K562 (cell line): ENCODE results near the gene POFUT2. TPM values are rescaled to one million over a fixed set of nuclear protein-coding genes. Genes with fewer than 3 reads are reported as not detected.
A peak's percentile ranks its signal among the peaks of the same experiment; 100 is the strongest.

Source experiments
- ATAC-seq: fragments of 200-7000 bp; cut with Tn5 transposase; 3 replicates; pipeline ENCODE4 v1.9.1; 2020; ENCODE audit warnings: moderate library complexity
- BruUV-seq: library from RNA; stranded (reverse); fragments of 400-500 nt; replicated peaks from 2 replicates; lab custom pipeline; 2021; lab: Mats Ljungman, UMichigan
- CTCF ChIA-PET: fragments of 300-600 bp; formaldehyde crosslinking; extraction: SDS; loops from one replicate; lab custom pipeline; 2021; ENCODE audit warnings: low intra/inter-chr PET ratio; lab: Yijun Ruan, JAX
- POLR2A ChIA-PET: fragments of 300-600, 350-650 bp; sonication (Branson Sonifier 250); formaldehyde crosslinking; extraction: SDS; loops from one replicate; lab custom pipeline; 2021; ENCODE audit warnings: antibody characterized with exemption, inconsistent platforms; lab: Yijun Ruan, JAX
- DNase-seq, 4 experiments: peaks; one replicate each; pipeline versions ENCODE4 v3.0.0 to v3.0.0-alpha.2; 2011 to 2018; ENCODE audit warnings: low spot score in 3 of 4, mixed read lengths in 3 of 4; ENCODE audit errors: extremely low read depth in 1 of 4
- FAIRE-seq: peaks from 2 replicates; lab custom pipeline; 2011; peaks lifted over from hg19 to GRCh38; lab: Jason Lieb, UNC
- H2AFZ ChIP-seq: 2 replicates; pipeline ENCODE4 v1.6.0; 2011; ENCODE audit warnings: low read depth, low read length, control low read depth, inconsistent platforms
- H3K27ac ChIP-seq: fragments of 200-600 bp; 3 replicates; pipeline ENCODE4 v1.8.0; 2011; ENCODE audit warnings: low read depth, mild to moderate bottlenecking, control low read depth, inconsistent platforms, low read length, moderate library complexity, mixed read lengths; ENCODE audit errors: extremely low read depth
- H3K27me3 ChIP-seq, 2 experiments: fragments of 300-600 bp in 1 of 2; 2 replicates in 1 of 2; 3 replicates in 1 of 2; pipeline versions ENCODE4 v1.6.0 to v1.8.0; 2011; ENCODE audit warnings: inconsistent platforms in 2 of 2, low read length in 2 of 2, mild to moderate bottlenecking in 1 of 2, mixed read lengths in 1 of 2, moderate library complexity in 1 of 2; ENCODE audit not compliant: control insufficient read depth in 2 of 2, insufficient read depth in 2 of 2
- H3K36me3 ChIP-seq: fragments of 300-600 bp; 3 replicates; pipeline ENCODE4 v1.8.0; 2011; ENCODE audit warnings: mild to moderate bottlenecking, low read length, inconsistent platforms; ENCODE audit not compliant: control insufficient read depth, insufficient read depth
- H3K4me1 ChIP-seq, 2 experiments: fragments of 200-600 bp in 1 of 2; replicated peaks in 1 of 2; 2 replicates in 1 of 2; 3 replicates in 1 of 2; pipeline versions ENCODE4 v1.5.1 to v1.8.0; 2011; ENCODE audit warnings: inconsistent platforms in 2 of 2, low read length in 2 of 2, mild to moderate bottlenecking in 1 of 2, mixed read lengths in 1 of 2, moderate library complexity in 1 of 2; ENCODE audit not compliant: control insufficient read depth in 2 of 2, insufficient read depth in 2 of 2
- H3K4me2 ChIP-seq: 2 replicates; pipeline ENCODE4 v1.6.1; 2011; ENCODE audit warnings: low read length, control low read depth, inconsistent platforms, mixed read lengths; ENCODE audit not compliant: insufficient read depth
- H3K4me3 ChIP-seq: fragments of 200-600 bp; sonication (generic), shearing (Covaris generic); 2 replicates; pipeline ENCODE4 v1.5.1; 2016; ENCODE audit warnings: control low read depth, inconsistent platforms
- H3K79me2 ChIP-seq: fragments of 200-600 bp; 3 replicates; pipeline ENCODE4 v1.8.0; 2011; ENCODE audit warnings: low read length, inconsistent platforms; ENCODE audit not compliant: control insufficient read depth, insufficient read depth
- H3K9ac ChIP-seq, 2 experiments: 2 replicates each; pipeline versions ENCODE4 v1.6.0 to v1.6.1; 2011; ENCODE audit warnings: low read depth in 2 of 2, low read length in 2 of 2, control low read depth in 1 of 2, inconsistent platforms in 1 of 2, mild to moderate bottlenecking in 1 of 2, mixed read lengths in 1 of 2; ENCODE audit not compliant: insufficient read depth in 1 of 2
- H3K9me1 ChIP-seq: one replicate; pipeline ENCODE4 v1.6.0; 2011; ENCODE audit warnings: inconsistent platforms, mild to moderate bottlenecking, low read length, moderate library complexity; ENCODE audit not compliant: control insufficient read depth, insufficient read depth
- H3K9me3 ChIP-seq: replicated peaks from 2 replicates; pipeline ENCODE4 v1.5.1; 2011; ENCODE audit warnings: low read depth, low read length, inconsistent platforms; ENCODE audit not compliant: control insufficient read depth, insufficient read depth
- H4K20me1 ChIP-seq: replicated peaks from 2 replicates; pipeline ENCODE4 v1.6.1; 2011; ENCODE audit warnings: low read length, inconsistent platforms, mixed read lengths; ENCODE audit not compliant: control insufficient read depth, insufficient read depth
- BHLHE40 ChIP-seq: IDR thresholded peaks from 2 replicates; pipeline ENCODE4 v1.6.1; 2011; ENCODE audit warnings: low read length, improper control_type of control experiment
- CTCF ChIP-seq, 3 experiments: IDR thresholded peaks in 2 of 3; conservative IDR thresholded peaks in 1 of 3; 2 replicates each; pipeline ENCODE4 v1.5.1; 2011 to 2012; ENCODE audit warnings: low read length in 3 of 3, mild to moderate bottlenecking in 3 of 3, control low read depth in 2 of 3, improper control_type of control experiment in 1 of 3, inconsistent platforms in 1 of 3, low read depth in 1 of 3, mixed read lengths in 1 of 3, moderate library complexity in 1 of 3; ENCODE audit not compliant: insufficient read depth in 2 of 3
- E2F6 ChIP-seq, 2 experiments: IDR thresholded peaks; 2 replicates each; pipeline ENCODE4 v1.6.1; 2011; ENCODE audit warnings: borderline replicate concordance in 1 of 2, control low read depth in 1 of 2, low read depth in 1 of 2, low read length in 1 of 2, mild to moderate bottlenecking in 1 of 2, mixed read lengths in 1 of 2, moderate library complexity in 1 of 2; ENCODE audit not compliant: insufficient read depth in 1 of 2, insufficient read length in 1 of 2, poor library complexity in 1 of 2, severe bottlenecking in 1 of 2; ENCODE audit errors: extremely low read depth in 1 of 2
- ELK3 ChIP-seq: fragments of 450-650 bp; formaldehyde crosslinking; IDR thresholded peaks from 2 replicates; pipeline ENCODE4 v1.4.0; 2020; ENCODE audit warnings: mild to moderate bottlenecking
- FOXK2 ChIP-seq, 2 experiments: fragments of 450-650 bp; IDR thresholded peaks in 1 of 2; conservative IDR thresholded peaks in 1 of 2; 2 replicates each; pipeline ENCODE4 v1.6.1; 2016; ENCODE audit warnings: low read depth in 2 of 2, mild to moderate bottlenecking in 1 of 2
- L3MBTL2 ChIP-seq: fragments of 450-650 bp; IDR thresholded peaks from 2 replicates; pipeline ENCODE4 v1.6.1; 2016; ENCODE audit warnings: mild to moderate bottlenecking, moderate library complexity
- RB1 ChIP-seq: fragments of 450-650 bp; IDR thresholded peaks from 2 replicates; pipeline ENCODE4 v1.6.1; 2017; ENCODE audit warnings: low read depth, mild to moderate bottlenecking
- ZNF280B ChIP-seq: fragments of 250-450 bp; sonication (Bioruptor Pico); IDR thresholded peaks from 2 replicates; pipeline ENCODE4 v1.5.1; 2021; ENCODE audit warnings: mild to moderate bottlenecking
- ZNF740 ChIP-seq, 3 experiments: fragments of 200-800 bp in 1 of 3; sonication (Bioruptor generic) in 1 of 3; sonication (generic) in 1 of 3; formaldehyde crosslinking in 1 of 3; IDR thresholded peaks; 2 replicates each; pipeline versions ENCODE4 v1.6.1 to v1.8.0; 2016 to 2022; ENCODE audit warnings: mild to moderate bottlenecking in 2 of 3, missing compliant biosample characterization in 2 of 3, missing genetic modification characterization in 2 of 3, missing genetic modification reagents in 1 of 3
- WGBS: fragments of 100-300 bp; shearing (Covaris generic); methylation state at CpG from one replicate; pipeline ENCODE4 v1.1.6; 2016; ENCODE audit warnings: low coverage, mixed read lengths; ENCODE audit not compliant: insufficient coverage; ENCODE audit errors: missing lambda C conversion rate; 5-methylcytosine and 5-hydroxymethylcytosine counted together
- in situ Hi-C: fragments of 300-500 bp; cut with MboI; formaldehyde crosslinking; loops from 4 replicates; pipeline ENCODE4 v1.15.0; 2018; ENCODE audit warnings: inconsistent platforms, mixed read lengths
- intact Hi-C: fragments of 100-400 bp; cut with micrococcal nuclease; formaldehyde crosslinking; loops from 2 replicates; pipeline ENCODE4 v1.14.2; 2022
- polyA plus RNA-seq, 8 experiments: library from polyadenylated mRNA; depleted of rRNA in 4 of 8; stranded (reverse) in 5 of 8; unstranded in 3 of 8; fragments of >200 nt; fragmentation: Nextera tagmentation in 2 of 8; fragmentation: Illumina TruSeq in 1 of 8; extraction: Ambion mirVana in 2 of 8; extraction: Trizol in 1 of 8; gene quantifications; 2 replicates each; pipeline versions ENCODE4 v1.2.1 to v1.2.3, GENCODE V29; 2011 to 2014; ENCODE audit warnings: inconsistent platforms in 1 of 8, missing spikeins in 1 of 8
- total RNA-seq, 7 experiments: library from RNA; depleted of rRNA in 6 of 7; stranded (reverse); fragments of >200 nt in 6 of 7; fragmentation: Illumina TruSeq in 2 of 7; extraction: Trizol in 2 of 7; gene quantifications; 2 replicates each; pipeline versions ENCODE4 v1.2.1 to v1.2.3, GENCODE V29; 2011 to 2021; ENCODE audit warnings: low replicate concordance in 1 of 7

POFUT2 gene
- total and polyA plus RNA-seq, 9 of the 15 experiments (the other 6 are each of a cell fraction or from before 2014, with no cell fraction given) = 1.1 to 24.2 (median 11.0) TPM

- H3K9ac ChIP-seq = no peak overlapping the region
- DNase-seq (no peak), FAIRE-seq (no peak), ATAC-seq (peak; percentile 59)
- BruUV-seq = no TSS peak
- H3K27ac ChIP-seq = no peak overlapping the region
- WGBS = 46% methylated on average over 18 of the region's 18 CpGs
- H3K4me2 ChIP-seq = peak overlapping the region; percentile 50; the same call in 1 of the 2 replicates
- 0 out of 2 replicates have a peak overlapping the region, but pooled peaks have one; percentile 1 for H2AFZ ChIP-seq
- no peaks in the 10 kb centered on the region for H3K9me1 ChIP-seq
- in situ Hi-C loops = loop anchor here (10.0 kb wide), 1 partner anchor 518 kb away; no protein-coding TSS in a partner anchor
- H3K9me3 ChIP-seq = no peaks in the 10 kb centered on the region
- peaks cover 20 to 57% of the 10 kb centered on the region in 2 experiments; a peak in 4 of 5 replicates for H3K4me1 ChIP-seq
- intact Hi-C loops = no loop called here
- peaks cover 2 to 77% of the 10 kb centered on the region in 2 experiments; a peak in 3 of 5 replicates for H3K27me3 ChIP-seq
- ChIA-PET POLR2A (interaction anchor here (0.6 kb wide), 2 partner anchors 117 to 1335 kb away, joined by 3 read pairs; no protein-coding TSS in a partner anchor), CTCF (no interaction called here)
- no peaks in the 10 kb centered on the region for H3K36me3 ChIP-seq
- peaks cover 8% of the 10 kb centered on the region; the same call in 1 of the 2 replicates for H4K20me1 ChIP-seq
- H3K4me3 ChIP-seq = no peak overlapping the region
- H3K79me2 ChIP-seq = no peaks in the 10 kb centered on the region
- TF ChIP-seq FOXK2 (conservative IDR thresholded peaks at IDR 0.05 in 1 of 2, IDR thresholded peaks at IDR 0.05 in 1 of 2; ENCODE audit: low read depth in 2 of 2) (no peak), ELK3 (CRISPR knock-in tag) (no peak), ZNF280B (no peak), E2F6 (IDR thresholded peaks at IDR 0.05; ENCODE audit: borderline replicate concordance in 1 of 2, extremely low read depth in 1 of 2, insufficient read depth in 1 of 2, insufficient read length in 1 of 2, low read depth in 1 of 2, low read length in 1 of 2, poor library complexity in 1 of 2, severe bottlenecking in 1 of 2) (peak; percentile 42 to 88), RB1 (no peak), BHLHE40 (peak; percentile 45), ZNF740 (CRISPR knock-in tag; IDR thresholded peaks at IDR 0.05) (no peak), ZNF740 (tag; IDR thresholded peaks at IDR 0.05) (no peak), CTCF (IDR thresholded peaks at IDR 0.05 in 2 of 3, conservative IDR thresholded peaks at IDR 0.05 in 1 of 3; ENCODE audit: insufficient read depth in 2 of 3, low read depth in 1 of 3, low read length in 3 of 3) (peak in 2 of 3 experiments; percentile 3 to 39; a peak in 2 of 6 replicates), L3MBTL2 (peak; percentile 91)
Measured at GRCh38 chr21:45306453-45306831, 18.7 kb upstream of the POFUT2 start.
